ENCODE results near the gene ZBTB47. TPM values are rescaled to one million over a fixed set of nuclear protein-coding genes. Genes with fewer than 3 reads are reported as not detected.
A peak's percentile ranks its signal among the peaks of the same experiment; 100 is the strongest.

The ZBTB47 gene
- total and polyA plus RNA-seq, 2 experiments from 2014 or later = 0.48 to 2.8 TPM

GRCh38 chr3:42652251-42652610 lies 1.3 kb upstream of the ZBTB47 start (continued):
- TF ChIP-seq NANOG (IDR thresholded peaks at IDR 0.05; ENCODE audit: borderline replicate concordance) (no peak), ZNF331 (CRISPR knock-in tag; IDR thresholded peaks at IDR 0.05; ENCODE audit: low read depth) (no peak), ZNF114 (CRISPR knock-in tag; IDR thresholded peaks at IDR 0.05) (no peak)
- TF ChIP-seq, protein P1, sequence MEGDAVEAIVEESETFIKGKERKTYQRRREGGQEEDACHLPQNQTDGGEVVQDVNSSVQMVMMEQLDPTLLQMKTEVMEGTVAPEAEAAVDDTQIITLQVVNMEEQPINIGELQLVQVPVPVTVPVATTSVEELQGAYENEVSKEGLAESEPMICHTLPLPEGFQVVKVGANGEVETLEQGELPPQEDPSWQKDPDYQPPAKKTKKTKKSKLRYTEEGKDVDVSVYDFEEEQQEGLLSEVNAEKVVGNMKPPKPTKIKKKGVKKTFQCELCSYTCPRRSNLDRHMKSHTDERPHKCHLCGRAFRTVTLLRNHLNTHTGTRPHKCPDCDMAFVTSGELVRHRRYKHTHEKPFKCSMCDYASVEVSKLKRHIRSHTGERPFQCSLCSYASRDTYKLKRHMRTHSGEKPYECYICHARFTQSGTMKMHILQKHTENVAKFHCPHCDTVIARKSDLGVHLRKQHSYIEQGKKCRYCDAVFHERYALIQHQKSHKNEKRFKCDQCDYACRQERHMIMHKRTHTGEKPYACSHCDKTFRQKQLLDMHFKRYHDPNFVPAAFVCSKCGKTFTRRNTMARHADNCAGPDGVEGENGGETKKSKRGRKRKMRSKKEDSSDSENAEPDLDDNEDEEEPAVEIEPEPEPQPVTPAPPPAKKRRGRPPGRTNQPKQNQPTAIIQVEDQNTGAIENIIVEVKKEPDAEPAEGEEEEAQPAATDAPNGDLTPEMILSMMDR (conservative IDR thresholded peaks at IDR 0.05; ENCODE audit: low read depth in 2 of 2) = no peak

- Mint-ChIP-seq H3K36me3 (ENCODE audit: low read depth) (peaks cover 16% of the 10 kb centered on the region), H3K27ac (no peak overlapping the region), H3K27me3 (ENCODE audit: insufficient read depth, low read depth, poor library complexity) (peaks cover 13% of the 10 kb centered on the region), H3K4me1 (peaks cover 49% of the 10 kb centered on the region), H3K4me3 (peak overlapping the region; percentile 86), H3K9me3 (no peaks in the 10 kb centered on the region; the same call in 2 of the 3 replicates)
- H2AFZ ChIP-seq = no peak overlapping the region
- ATAC-seq (peak; percentile 3), DNase-seq (ENCODE audit: low spot score) (no peak)
- H3F3A ChIP-seq (replicated peaks; ENCODE audit: low read depth) = no peaks in the 10 kb centered on the region
- peak overlapping the region; percentile 76 for H3K4me3 ChIP-seq
- no peaks in the 10 kb centered on the region for H3K79me2 ChIP-seq (replicated peaks; ENCODE audit: insufficient read depth)
- H3K27me3 ChIP-seq (ENCODE audit: insufficient read depth) = no peaks in the 10 kb centered on the region
- peaks cover 22% of the 10 kb centered on the region for H3K4me1 ChIP-seq (ENCODE audit: insufficient read depth)
- H3K36me3 ChIP-seq (ENCODE audit: insufficient read depth) = no peaks in the 10 kb centered on the region
- H3K27ac ChIP-seq (ENCODE audit: low read depth) = no peak overlapping the region
- peak overlapping the region; percentile 90 for H3K4me2 ChIP-seq
- no peaks in the 10 kb centered on the region for H3K9me2 ChIP-seq (ENCODE audit: insufficient read depth)
- H4K20me1 ChIP-seq (replicated peaks; ENCODE audit: insufficient read depth) = no peaks in the 10 kb centered on the region; the same call in 1 of the 2 replicates
- no peak for TF ChIP-seq ZNF331 (CRISPR knock-in tag; IDR thresholded peaks at IDR 0.05; ENCODE audit: low read depth)
- no peak for TF ChIP-seq ZNF114 (CRISPR knock-in tag; IDR thresholded peaks at IDR 0.05)
- TF ChIP-seq, protein P2, sequence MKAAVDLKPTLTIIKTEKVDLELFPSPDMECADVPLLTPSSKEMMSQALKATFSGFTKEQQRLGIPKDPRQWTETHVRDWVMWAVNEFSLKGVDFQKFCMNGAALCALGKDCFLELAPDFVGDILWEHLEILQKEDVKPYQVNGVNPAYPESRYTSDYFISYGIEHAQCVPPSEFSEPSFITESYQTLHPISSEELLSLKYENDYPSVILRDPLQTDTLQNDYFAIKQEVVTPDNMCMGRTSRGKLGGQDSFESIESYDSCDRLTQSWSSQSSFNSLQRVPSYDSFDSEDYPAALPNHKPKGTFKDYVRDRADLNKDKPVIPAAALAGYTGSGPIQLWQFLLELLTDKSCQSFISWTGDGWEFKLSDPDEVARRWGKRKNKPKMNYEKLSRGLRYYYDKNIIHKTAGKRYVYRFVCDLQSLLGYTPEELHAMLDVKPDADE (IDR thresholded peaks at IDR 0.05) = no peak
- no peak for TF ChIP-seq POLR2AphosphoS5 (IDR thresholded peaks at IDR 0.05; ENCODE audit: low read depth)
- no peak for TF ChIP-seq STAT1 (IDR thresholded peaks at IDR 0.05; ENCODE audit: unreplicated experiment)
- TF ChIP-seq, protein P1 (conservative IDR thresholded peaks at IDR 0.05; ENCODE audit: low read depth in 2 of 2) = no peak
- no peak for TF ChIP-seq REST (IDR thresholded peaks at IDR 0.05; ENCODE audit: unreplicated experiment)
- TF ChIP-seq CREB1 (CRISPR knock-in tag; IDR thresholded peaks at IDR 0.05; ENCODE audit: low read depth) = no peak
- TF ChIP-seq NANOG (IDR thresholded peaks at IDR 0.05; ENCODE audit: borderline replicate concordance) = no peak
- no peak for TF ChIP-seq EZH2phosphoT487 (IDR thresholded peaks at IDR 0.05; ENCODE audit: unreplicated experiment)
- no peak for TF ChIP-seq JUNB (IDR thresholded peaks at IDR 0.05; ENCODE audit: unreplicated experiment)
These were observed 740 bp upstream of the ZBTB47 start for GRCh38 chr3:42652611-42653302.
